Measurements from ENCODE around the gene CD44.

CD44 gene

GRCh38 chr11:35131094-35131493 lies 7.9 kb upstream of the CD44 start:
- no peak for TF ChIP-seq CTCF (conservative IDR thresholded peaks at IDR 0.05; ENCODE audit: low read depth, low read length)
- no peak overlapping the region for H3K4me3 ChIP-seq (ENCODE audit: low read length)
- DNase-seq (ENCODE audit: low read depth) = no peak

- no peak for DNase-seq (ENCODE audit: low read depth)
- no peak for TF ChIP-seq CTCF (conservative IDR thresholded peaks at IDR 0.05; ENCODE audit: low read depth, low read length)
- no peak overlapping the region for H3K4me3 ChIP-seq (ENCODE audit: low read length)
These were observed 7.1 kb upstream of the CD44 start for GRCh38 chr11:35131886-35132285.

GRCh38 chr11:35133656-35134055 lies 5.3 kb upstream of the CD44 start:
- H3K4me3 ChIP-seq (ENCODE audit: low read length) = no peak overlapping the region
- TF ChIP-seq CTCF (conservative IDR thresholded peaks at IDR 0.05; ENCODE audit: low read depth, low read length) = no peak
- no peak for DNase-seq (ENCODE audit: low read depth)

- no peak for TF ChIP-seq CTCF (conservative IDR thresholded peaks at IDR 0.05; ENCODE audit: low read depth, low read length)
- DNase-seq (ENCODE audit: low read depth) = peak; percentile 19
- H3K4me3 ChIP-seq (ENCODE audit: low read length) = no peak overlapping the region
These were observed 4.4 kb upstream of the CD44 start for GRCh38 chr11:35134403-35135148.

- no peak for TF ChIP-seq CTCF (conservative IDR thresholded peaks at IDR 0.05; ENCODE audit: low read depth, low read length)
- H3K4me3 ChIP-seq (ENCODE audit: low read length) = no peak overlapping the region
- DNase-seq (ENCODE audit: low read depth) = peak; percentile 19
These were observed 3.7 kb upstream of the CD44 start for GRCh38 chr11:35135222-35135621.

GRCh38 chr11:35136311-35136710 lies 2.7 kb upstream of the CD44 start:
- no peak for TF ChIP-seq CTCF (conservative IDR thresholded peaks at IDR 0.05; ENCODE audit: low read depth, low read length)
- no peak overlapping the region for H3K4me3 ChIP-seq (ENCODE audit: low read length)
- no peak for DNase-seq (ENCODE audit: low read depth)

- DNase-seq (ENCODE audit: low read depth) = no peak
- TF ChIP-seq CTCF (conservative IDR thresholded peaks at IDR 0.05; ENCODE audit: low read depth, low read length) = no peak
- no peak overlapping the region for H3K4me3 ChIP-seq (ENCODE audit: low read length)
These were observed 913 bp upstream of the CD44 start for GRCh38 chr11:35138058-35138457.
